ENCODE results near the gene MAP1LC3B2. TPM values are rescaled to one million over a fixed set of nuclear protein-coding genes. Genes with fewer than 3 reads are reported as not detected.

MAP1LC3B2 gene
- total RNA-seq, 1 experiment from 2014 or later = 2.2 TPM

- TF ChIP-seq ZNF138 (CRISPR knock-in tag; conservative IDR thresholded peaks at IDR 0.05) (no peak), ZNF671 (CRISPR knock-in tag; IDR thresholded peaks at IDR 0.05) (no peak), E2F1 (CRISPR knock-in tag; IDR thresholded peaks at IDR 0.05) (no peak), NR3C1 (CRISPR knock-in tag; conservative IDR thresholded peaks at IDR 0.05; ENCODE audit: low read depth) (no peak), MAX (CRISPR knock-in tag; IDR thresholded peaks at IDR 0.05) (no peak), GTF2I (CRISPR knock-in tag; conservative IDR thresholded peaks at IDR 0.05) (no peak)
Observed at GRCh38 chr12:116620124-116620491, 60.9 kb downstream of the MAP1LC3B2 start (continued).

- ATAC-seq (no peak), DNase-seq (ENCODE audit: low spot score) (no peak)
- Mint-ChIP-seq H3K4me3 (no peak overlapping the region), H3K4me1 (peaks cover 19% of the 10 kb centered on the region), H3K27ac (no peak overlapping the region), H3K9me3 (peaks cover 18% of the 10 kb centered on the region), H3K27me3 (ENCODE audit: low read depth) (peaks cover 3% of the 10 kb centered on the region; the same call in 1 of the 2 replicates), H3K36me3 (peaks cover 15% of the 10 kb centered on the region)
- CTCF ChIA-PET = interaction anchor here (0.9 to 2.5 kb wide), 3 partner anchors 11 to 194 kb away, joined by 3 to 7 read pairs (median 3); no protein-coding TSS in a partner anchor
- POLR2A ChIA-PET = no interaction called here
- TF ChIP-seq NR1H2 (CRISPR knock-in tag; IDR thresholded peaks at IDR 0.05) (no peak), ZSCAN18 (CRISPR knock-in tag; IDR thresholded peaks at IDR 0.05) (no peak), CREB1 (CRISPR knock-in tag; IDR thresholded peaks at IDR 0.05) (no peak), RELA (CRISPR knock-in tag; IDR thresholded peaks at IDR 0.05; ENCODE audit: borderline replicate concordance) (no peak), ZNF671 (CRISPR knock-in tag; IDR thresholded peaks at IDR 0.05) (no peak), TEAD1 (CRISPR knock-in tag; IDR thresholded peaks at IDR 0.05) (no peak), USF1 (CRISPR knock-in tag; IDR thresholded peaks at IDR 0.05) (no peak), GTF2I (CRISPR knock-in tag; conservative IDR thresholded peaks at IDR 0.05) (no peak), ATF3 (CRISPR knock-in tag; conservative IDR thresholded peaks at IDR 0.05) (no peak), ZNF416 (CRISPR knock-in tag; IDR thresholded peaks at IDR 0.05) (no peak), PRDM15 (CRISPR knock-in tag; IDR thresholded peaks at IDR 0.05) (no peak), ZNF317 (CRISPR knock-in tag; IDR thresholded peaks at IDR 0.05; ENCODE audit: borderline replicate concordance, low read depth) (no peak), KAT7 (CRISPR knock-in tag; IDR thresholded peaks at IDR 0.05; ENCODE audit: borderline replicate concordance) (no peak), ATF6 (CRISPR knock-in tag; IDR thresholded peaks at IDR 0.05) (no peak)
Observed at GRCh38 chr12:116620492-116621191, 61.5 kb downstream of the MAP1LC3B2 start.

Data from WTC11 (cell line).